GM12872 (cell line): ENCODE data around the gene IQGAP2.

Experiments
- TF ChIP-seq, protein P1 (sequence below): IDR thresholded peaks from 3 replicates; pipeline ENCODE4 v1.5.1; 2011; ENCODE audit warnings: low read depth, mild to moderate bottlenecking, low read length, moderate library complexity; ENCODE audit not compliant: insufficient read depth

Gene IQGAP2

DNA sequence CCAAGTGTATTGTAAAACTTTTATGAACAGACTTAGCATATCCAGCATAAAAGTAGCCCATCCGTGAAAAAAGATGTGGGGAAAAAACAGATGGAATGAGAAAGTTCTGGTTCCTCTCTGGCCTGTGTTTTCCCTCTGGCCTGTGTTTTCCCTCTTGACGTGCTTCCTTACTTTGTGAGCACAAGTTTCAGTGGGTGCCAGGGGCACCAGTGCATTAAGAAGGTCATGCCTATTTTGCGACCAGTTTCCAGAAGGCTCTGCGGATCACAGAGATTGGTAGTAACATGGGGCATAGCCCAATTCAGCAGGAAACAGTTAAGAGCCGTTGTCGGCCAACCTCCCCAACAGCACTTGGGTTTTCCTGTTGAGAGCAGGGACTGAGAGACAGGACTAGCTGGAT lies 43.7 kb downstream of the IQGAP2 start:
- TF ChIP-seq, protein P1, sequence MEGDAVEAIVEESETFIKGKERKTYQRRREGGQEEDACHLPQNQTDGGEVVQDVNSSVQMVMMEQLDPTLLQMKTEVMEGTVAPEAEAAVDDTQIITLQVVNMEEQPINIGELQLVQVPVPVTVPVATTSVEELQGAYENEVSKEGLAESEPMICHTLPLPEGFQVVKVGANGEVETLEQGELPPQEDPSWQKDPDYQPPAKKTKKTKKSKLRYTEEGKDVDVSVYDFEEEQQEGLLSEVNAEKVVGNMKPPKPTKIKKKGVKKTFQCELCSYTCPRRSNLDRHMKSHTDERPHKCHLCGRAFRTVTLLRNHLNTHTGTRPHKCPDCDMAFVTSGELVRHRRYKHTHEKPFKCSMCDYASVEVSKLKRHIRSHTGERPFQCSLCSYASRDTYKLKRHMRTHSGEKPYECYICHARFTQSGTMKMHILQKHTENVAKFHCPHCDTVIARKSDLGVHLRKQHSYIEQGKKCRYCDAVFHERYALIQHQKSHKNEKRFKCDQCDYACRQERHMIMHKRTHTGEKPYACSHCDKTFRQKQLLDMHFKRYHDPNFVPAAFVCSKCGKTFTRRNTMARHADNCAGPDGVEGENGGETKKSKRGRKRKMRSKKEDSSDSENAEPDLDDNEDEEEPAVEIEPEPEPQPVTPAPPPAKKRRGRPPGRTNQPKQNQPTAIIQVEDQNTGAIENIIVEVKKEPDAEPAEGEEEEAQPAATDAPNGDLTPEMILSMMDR = no peak

DNA sequence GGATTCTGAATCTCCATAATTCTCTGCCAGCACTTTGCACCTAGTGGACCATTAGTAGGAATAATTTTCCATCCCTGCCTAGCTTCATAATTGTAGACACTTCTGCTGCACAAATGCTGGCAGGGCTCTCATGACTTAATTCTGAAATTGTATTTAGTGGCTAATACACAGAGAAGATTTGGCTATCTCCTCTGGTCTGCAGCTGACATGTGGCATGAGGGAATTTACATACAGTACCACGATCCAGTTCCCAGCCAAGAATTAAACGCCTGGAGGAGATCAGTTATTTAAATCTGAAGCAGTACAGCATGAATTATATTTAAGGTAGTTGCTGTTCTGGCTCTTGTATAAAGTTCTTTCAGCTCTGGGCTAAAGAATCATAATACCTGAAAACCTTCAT lies 46.5 kb downstream of the IQGAP2 start:
- TF ChIP-seq, protein P1 = no peak

DNA sequence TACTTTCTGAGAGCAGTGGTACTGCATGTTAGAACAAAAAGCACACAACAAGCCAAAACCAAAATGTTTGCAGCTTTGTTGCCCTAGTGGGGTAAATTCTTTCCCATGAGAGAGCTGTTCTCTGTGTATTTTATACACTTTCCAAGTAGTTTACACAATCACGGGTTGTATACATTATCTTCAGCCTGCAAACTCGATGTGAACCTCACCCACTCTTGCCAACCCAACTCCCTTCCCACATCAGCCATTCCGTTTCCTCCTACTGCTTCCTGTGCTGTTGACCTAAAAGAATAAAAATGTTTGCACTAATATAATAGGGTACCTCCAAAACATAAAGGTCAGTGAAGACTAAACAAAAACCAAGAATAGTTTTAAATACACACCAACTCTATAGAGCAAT lies 47.0 kb downstream of the IQGAP2 start:
- TF ChIP-seq, protein P1 = no peak

DNA sequence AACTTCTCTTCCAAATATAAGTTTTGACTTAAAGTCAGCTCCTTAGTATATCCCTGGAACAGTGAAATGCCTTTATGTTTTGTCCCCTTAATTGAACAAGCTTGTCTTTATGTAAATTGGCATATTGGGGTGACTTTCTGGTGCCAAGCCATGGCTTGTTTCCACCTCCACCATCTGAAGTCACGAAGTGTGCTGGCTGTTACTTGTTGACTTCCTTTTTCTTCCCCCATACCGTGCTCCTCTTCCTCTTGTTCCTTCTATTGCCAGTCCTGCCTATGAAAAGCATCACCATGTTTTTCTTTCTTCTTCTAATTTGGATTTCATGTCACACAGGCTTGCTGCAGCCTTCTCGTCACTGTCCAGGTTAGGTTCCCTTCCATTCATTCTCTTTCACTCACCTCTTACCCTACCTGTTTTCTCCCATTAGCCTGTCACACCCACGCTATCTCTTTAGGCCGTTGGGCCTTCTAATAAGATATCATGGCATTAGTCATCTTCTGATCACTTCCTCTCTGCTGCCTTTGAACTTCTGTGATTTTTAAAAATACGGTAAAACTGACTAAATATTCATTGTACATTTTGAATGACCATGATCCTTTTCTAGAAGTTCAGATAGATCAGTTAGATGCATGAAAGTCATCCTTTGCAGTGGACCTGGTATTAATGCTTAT lies 48.1 kb downstream of the IQGAP2 start:
- TF ChIP-seq, protein P1 = no peak

DNA sequence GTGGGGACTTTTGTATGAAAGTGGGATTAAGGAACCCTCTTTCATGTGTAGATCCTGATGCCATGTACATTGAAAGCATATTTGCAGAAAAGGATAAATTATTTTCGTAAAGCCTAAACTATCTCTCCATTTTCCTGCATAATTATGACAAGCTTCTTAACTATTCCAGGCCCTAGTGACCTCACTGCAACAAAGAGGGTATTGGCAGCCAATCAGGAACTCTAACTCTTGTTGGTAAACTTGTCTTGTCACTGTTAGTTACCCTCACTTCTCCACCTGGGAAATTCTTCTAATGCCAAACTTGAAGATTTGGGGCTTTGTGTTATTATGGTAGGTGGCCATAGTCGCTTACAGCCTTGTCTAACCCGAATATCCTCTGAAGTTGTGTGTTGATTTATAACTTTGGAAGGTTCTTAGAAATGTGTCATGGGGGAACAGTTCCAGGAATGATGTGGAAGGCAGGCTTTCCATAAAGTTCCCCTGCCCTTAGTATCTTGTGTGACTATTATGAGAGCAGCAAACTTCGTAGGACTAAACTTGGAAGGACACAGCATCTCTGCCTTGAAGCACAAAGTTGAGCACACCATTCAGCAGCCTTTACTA lies 52.5 kb downstream of the IQGAP2 start:
- TF ChIP-seq, protein P1 = no peak

DNA sequence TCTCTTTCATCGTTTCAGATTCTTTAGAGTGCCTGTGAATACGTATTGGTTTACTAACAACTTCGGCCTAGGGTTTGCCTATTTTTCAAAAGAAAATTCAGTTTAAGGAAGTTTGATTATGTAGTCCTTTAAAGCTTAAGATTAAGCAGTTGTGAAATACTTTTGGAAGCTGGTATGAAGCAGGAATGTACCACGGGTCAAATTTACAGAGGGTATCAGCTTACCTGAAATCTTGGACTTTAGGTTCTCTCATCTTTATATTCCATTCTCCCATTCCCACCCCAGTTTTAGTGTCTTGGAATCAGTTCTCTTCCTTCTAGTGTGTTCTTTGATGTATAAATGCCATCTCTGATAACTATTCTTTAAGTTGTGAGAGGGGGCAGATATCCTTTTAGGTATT lies 53.2 kb downstream of the IQGAP2 start:
- TF ChIP-seq, protein P1 = no peak

DNA sequence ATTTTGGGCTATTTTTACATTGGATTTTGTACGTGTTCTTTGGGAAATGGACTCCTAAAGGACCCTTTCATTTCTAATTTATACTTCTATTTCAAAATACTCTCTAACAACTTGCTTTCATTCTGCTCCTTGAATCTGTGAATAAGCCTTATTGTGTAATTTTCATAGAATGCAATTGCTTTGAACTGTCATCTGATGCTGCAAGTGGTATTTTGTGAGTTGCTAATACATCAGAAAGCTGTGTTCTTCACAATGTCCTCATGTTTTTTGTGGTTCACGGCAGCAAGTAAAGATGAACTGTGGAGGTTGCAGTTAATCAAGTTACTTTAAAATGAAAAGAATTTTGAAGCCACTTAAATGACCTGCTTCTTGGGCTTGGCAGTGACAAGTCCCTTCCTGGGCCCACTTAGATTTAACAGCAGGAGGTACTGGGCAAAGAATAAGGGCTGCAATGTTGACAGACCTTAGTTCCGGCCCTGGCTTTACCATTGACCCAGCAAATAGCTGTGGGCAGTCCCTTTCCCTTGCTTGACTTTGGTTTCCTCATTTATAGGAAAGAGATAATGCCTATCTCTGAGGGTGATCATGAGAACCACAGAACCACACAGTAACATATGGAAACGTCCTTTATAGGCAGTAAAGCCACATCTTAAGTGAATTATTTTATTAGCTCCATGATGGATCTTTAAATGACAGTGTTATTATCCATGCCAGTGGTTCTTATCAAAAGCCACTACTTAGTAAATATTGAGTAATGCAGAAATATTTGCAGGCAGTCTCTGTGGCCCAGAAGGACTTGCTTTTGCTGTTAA lies 54.8 kb downstream of the IQGAP2 start:
- TF ChIP-seq, protein P1 = no peak
